GM23338 (cell line): ENCODE data around the gene SYCP3. TPM values are rescaled to one million over a fixed set of nuclear protein-coding genes. Genes with fewer than 3 reads are reported as not detected.
A peak's percentile ranks its signal among the peaks of the same experiment; 100 is the strongest.

Experiments
- ATAC-seq: fragments of 200-7000 bp; cut with Tn5 transposase; 3 replicates; pipeline ENCODE4 v1.9.1; 2020
- DNase-seq: peaks from one replicate; pipeline ENCODE4 v3.0.0-alpha.2; 2015; ENCODE audit warnings: low spot score
- H2AFZ ChIP-seq: fragments of 200-600 bp; sonication (generic); 2 replicates; pipeline ENCODE4 v1.8.0; 2016; ENCODE audit warnings: antibody characterized with exemption, mild to moderate bottlenecking, moderate library complexity
- H3F3A ChIP-seq: fragments of 200-600 bp; sonication (generic); replicated peaks from 2 replicates; pipeline ENCODE4 v1.8.0; 2017; ENCODE audit warnings: antibody characterized with exemption, mixed run types, low read depth
- H3K27ac ChIP-seq: fragments of 200-600 bp; sonication (generic); 2 replicates; pipeline ENCODE4 v1.6.1; 2016; ENCODE audit warnings: low read depth
- H3K27me3 ChIP-seq: fragments of 200-600 bp; sonication (generic); 2 replicates; pipeline ENCODE4 v1.8.0; 2016; ENCODE audit warnings: mild to moderate bottlenecking, mixed run types, moderate library complexity; ENCODE audit not compliant: insufficient read depth
- H3K36me3 ChIP-seq: fragments of 200-600 bp; sonication (generic); 2 replicates; pipeline ENCODE4 v1.8.0; 2016; ENCODE audit warnings: mild to moderate bottlenecking; ENCODE audit not compliant: insufficient read depth
- H3K4me1 ChIP-seq: fragments of 200-600 bp; sonication (generic); 2 replicates; pipeline ENCODE4 v1.8.0; 2016; ENCODE audit warnings: mild to moderate bottlenecking, moderate library complexity; ENCODE audit not compliant: insufficient read depth
- H3K4me2 ChIP-seq: fragments of 200-600 bp; sonication (generic); 2 replicates; pipeline ENCODE4 v1.7.1; 2017; ENCODE audit warnings: mixed run types
- H3K4me3 ChIP-seq: fragments of 200-600 bp; sonication (generic); 2 replicates; pipeline ENCODE4 v1.6.1; 2016; ENCODE audit warnings: mixed run types
- H3K79me2 ChIP-seq: fragments of 200-600 bp; sonication (generic); replicated peaks from 2 replicates; pipeline ENCODE4 v1.8.0; 2017; ENCODE audit warnings: mild to moderate bottlenecking; ENCODE audit not compliant: insufficient read depth
- H3K9me2 ChIP-seq: fragments of 200-600 bp; sonication (generic); 2 replicates; pipeline ENCODE4 v1.8.0; 2017; ENCODE audit not compliant: insufficient read depth
- H4K20me1 ChIP-seq: fragments of 200-600 bp; sonication (generic); replicated peaks from 2 replicates; pipeline ENCODE4 v1.8.0; 2017; ENCODE audit warnings: mild to moderate bottlenecking; ENCODE audit not compliant: insufficient read depth
- H3K27ac Mint-ChIP-seq: 2 replicates; pipeline ENCODE4 v1.8.0; 2020; ENCODE audit warnings: inconsistent platforms, mild to moderate bottlenecking, moderate library complexity, mixed read lengths
- H3K27me3 Mint-ChIP-seq: 3 replicates; pipeline ENCODE4 v1.8.0; 2022; ENCODE audit warnings: low read depth, mild to moderate bottlenecking, moderate library complexity, mixed read lengths, inconsistent platforms; ENCODE audit not compliant: insufficient read depth, poor library complexity
- H3K36me3 Mint-ChIP-seq: 3 replicates; pipeline ENCODE4 v1.8.0; 2021; ENCODE audit warnings: low read depth, mild to moderate bottlenecking, inconsistent platforms, moderate library complexity, mixed read lengths
- H3K4me1 Mint-ChIP-seq: 3 replicates; pipeline ENCODE4 v1.8.0; 2020; ENCODE audit warnings: mild to moderate bottlenecking, inconsistent platforms, mixed read lengths
- H3K4me3 Mint-ChIP-seq: 3 replicates; pipeline ENCODE4 v1.8.0; 2021; ENCODE audit warnings: moderate library complexity, mild to moderate bottlenecking, inconsistent platforms, mixed read lengths
- H3K9me3 Mint-ChIP-seq: 3 replicates; pipeline ENCODE4 v1.8.0; 2020; ENCODE audit warnings: moderate library complexity, mild to moderate bottlenecking, inconsistent platforms, mixed read lengths
- CTCF ChIP-seq, 2 experiments: fragments of 200-600 bp in 1 of 2; sonication (generic) in 1 of 2; conservative IDR thresholded peaks; 2 replicates each; pipeline versions ENCODE4 v1.5.1 to v1.6.1; 2016 to 2017; ENCODE audit warnings: antibody characterized with exemption in 2 of 2, low read depth in 2 of 2, mild to moderate bottlenecking in 2 of 2, moderate library complexity in 1 of 2
- EZH2phosphoT487 ChIP-seq: fragments of 200-600 bp; sonication (generic); IDR thresholded peaks from one replicate; pipeline ENCODE4 v1.8.1; 2018; ENCODE audit warnings: antibody characterized with exemption; ENCODE audit not compliant: unreplicated experiment
- NANOG ChIP-seq: IDR thresholded peaks from 2 replicates; pipeline ENCODE4 v1.6.1; 2016; ENCODE audit warnings: antibody characterized with exemption, borderline replicate concordance
- POLR2AphosphoS5 ChIP-seq: IDR thresholded peaks from 2 replicates; pipeline ENCODE4 v1.6.1; 2016; ENCODE audit warnings: antibody characterized with exemption, low read depth
- ZNF114 ChIP-seq: fragments of 250-450 bp; sonication (Bioruptor Pico); IDR thresholded peaks from 2 replicates; pipeline ENCODE4 v1.5.0; 2020; ENCODE audit warnings: mild to moderate bottlenecking, moderate library complexity
- polyA plus RNA-seq: library from polyadenylated mRNA; unstranded; fragments of >200 nt; fragmentation: Nextera tagmentation; extraction: Ambion mirVana; gene quantifications from 2 replicates; pipeline ENCODE4 v1.2.1, GENCODE V29; 2016
- total RNA-seq: library from RNA; depleted of rRNA; stranded (reverse); fragments of >200 nt; shearing (Covaris generic); gene quantifications from 2 replicates; pipeline ENCODE4 v1.2.3, GENCODE V29; 2014
- TF ChIP-seq, protein P1 (sequence below): IDR thresholded peaks from 2 replicates; pipeline ENCODE4 v1.6.1; 2016; ENCODE audit warnings: antibody characterized with exemption
- TF ChIP-seq, protein P2 (sequence below): fragments of 250-450 bp; sonication (Bioruptor Pico); IDR thresholded peaks from 2 replicates; pipeline ENCODE4 v1.5.0; 2020; ENCODE audit warnings: mild to moderate bottlenecking, moderate library complexity

SYCP3 gene
- total and polyA plus RNA-seq, 2 experiments from 2014 or later: 0.07 to 1.5 TPM

- Histone ChIP-seq H4K20me1 (0 out of 2 replicates have a peak, but pooled peaks cover 6% of the 10 kb centered on the region), H3K9me2 (no peaks in the 10 kb centered on the region), H3K79me2 (peaks cover 47% of the 10 kb centered on the region), H3F3A (0 out of 2 replicates have a peak, but pooled peaks cover 4% of the 10 kb centered on the region), H2AFZ (peak overlapping the region; percentile 91; the same call in 1 of the 2 replicates), H3K4me3 (peak overlapping the region; percentile 95), H3K4me1 (peaks cover 21% of the 10 kb centered on the region), H3K36me3 (no peaks in the 10 kb centered on the region), H3K27ac (no peak overlapping the region), H3K4me2 (peak overlapping the region; percentile 83), H3K27me3 (peaks cover 29% of the 10 kb centered on the region)
- DNase-seq (no peak), ATAC-seq (no peak)
- Mint-ChIP-seq H3K36me3 (no peaks in the 10 kb centered on the region), H3K9me3 (no peaks in the 10 kb centered on the region; the same call in 2 of the 3 replicates), H3K27ac (no peak overlapping the region), H3K4me1 (peaks cover 25% of the 10 kb centered on the region), H3K27me3 (peaks cover 22% of the 10 kb centered on the region), H3K4me3 (peak overlapping the region; percentile 87)
- TF ChIP-seq, protein P1, sequence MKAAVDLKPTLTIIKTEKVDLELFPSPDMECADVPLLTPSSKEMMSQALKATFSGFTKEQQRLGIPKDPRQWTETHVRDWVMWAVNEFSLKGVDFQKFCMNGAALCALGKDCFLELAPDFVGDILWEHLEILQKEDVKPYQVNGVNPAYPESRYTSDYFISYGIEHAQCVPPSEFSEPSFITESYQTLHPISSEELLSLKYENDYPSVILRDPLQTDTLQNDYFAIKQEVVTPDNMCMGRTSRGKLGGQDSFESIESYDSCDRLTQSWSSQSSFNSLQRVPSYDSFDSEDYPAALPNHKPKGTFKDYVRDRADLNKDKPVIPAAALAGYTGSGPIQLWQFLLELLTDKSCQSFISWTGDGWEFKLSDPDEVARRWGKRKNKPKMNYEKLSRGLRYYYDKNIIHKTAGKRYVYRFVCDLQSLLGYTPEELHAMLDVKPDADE: no peak
- TF ChIP-seq POLR2AphosphoS5: no peak
- TF ChIP-seq NANOG: no peak
- TF ChIP-seq ZNF114: no peak
- TF ChIP-seq, protein P2, sequence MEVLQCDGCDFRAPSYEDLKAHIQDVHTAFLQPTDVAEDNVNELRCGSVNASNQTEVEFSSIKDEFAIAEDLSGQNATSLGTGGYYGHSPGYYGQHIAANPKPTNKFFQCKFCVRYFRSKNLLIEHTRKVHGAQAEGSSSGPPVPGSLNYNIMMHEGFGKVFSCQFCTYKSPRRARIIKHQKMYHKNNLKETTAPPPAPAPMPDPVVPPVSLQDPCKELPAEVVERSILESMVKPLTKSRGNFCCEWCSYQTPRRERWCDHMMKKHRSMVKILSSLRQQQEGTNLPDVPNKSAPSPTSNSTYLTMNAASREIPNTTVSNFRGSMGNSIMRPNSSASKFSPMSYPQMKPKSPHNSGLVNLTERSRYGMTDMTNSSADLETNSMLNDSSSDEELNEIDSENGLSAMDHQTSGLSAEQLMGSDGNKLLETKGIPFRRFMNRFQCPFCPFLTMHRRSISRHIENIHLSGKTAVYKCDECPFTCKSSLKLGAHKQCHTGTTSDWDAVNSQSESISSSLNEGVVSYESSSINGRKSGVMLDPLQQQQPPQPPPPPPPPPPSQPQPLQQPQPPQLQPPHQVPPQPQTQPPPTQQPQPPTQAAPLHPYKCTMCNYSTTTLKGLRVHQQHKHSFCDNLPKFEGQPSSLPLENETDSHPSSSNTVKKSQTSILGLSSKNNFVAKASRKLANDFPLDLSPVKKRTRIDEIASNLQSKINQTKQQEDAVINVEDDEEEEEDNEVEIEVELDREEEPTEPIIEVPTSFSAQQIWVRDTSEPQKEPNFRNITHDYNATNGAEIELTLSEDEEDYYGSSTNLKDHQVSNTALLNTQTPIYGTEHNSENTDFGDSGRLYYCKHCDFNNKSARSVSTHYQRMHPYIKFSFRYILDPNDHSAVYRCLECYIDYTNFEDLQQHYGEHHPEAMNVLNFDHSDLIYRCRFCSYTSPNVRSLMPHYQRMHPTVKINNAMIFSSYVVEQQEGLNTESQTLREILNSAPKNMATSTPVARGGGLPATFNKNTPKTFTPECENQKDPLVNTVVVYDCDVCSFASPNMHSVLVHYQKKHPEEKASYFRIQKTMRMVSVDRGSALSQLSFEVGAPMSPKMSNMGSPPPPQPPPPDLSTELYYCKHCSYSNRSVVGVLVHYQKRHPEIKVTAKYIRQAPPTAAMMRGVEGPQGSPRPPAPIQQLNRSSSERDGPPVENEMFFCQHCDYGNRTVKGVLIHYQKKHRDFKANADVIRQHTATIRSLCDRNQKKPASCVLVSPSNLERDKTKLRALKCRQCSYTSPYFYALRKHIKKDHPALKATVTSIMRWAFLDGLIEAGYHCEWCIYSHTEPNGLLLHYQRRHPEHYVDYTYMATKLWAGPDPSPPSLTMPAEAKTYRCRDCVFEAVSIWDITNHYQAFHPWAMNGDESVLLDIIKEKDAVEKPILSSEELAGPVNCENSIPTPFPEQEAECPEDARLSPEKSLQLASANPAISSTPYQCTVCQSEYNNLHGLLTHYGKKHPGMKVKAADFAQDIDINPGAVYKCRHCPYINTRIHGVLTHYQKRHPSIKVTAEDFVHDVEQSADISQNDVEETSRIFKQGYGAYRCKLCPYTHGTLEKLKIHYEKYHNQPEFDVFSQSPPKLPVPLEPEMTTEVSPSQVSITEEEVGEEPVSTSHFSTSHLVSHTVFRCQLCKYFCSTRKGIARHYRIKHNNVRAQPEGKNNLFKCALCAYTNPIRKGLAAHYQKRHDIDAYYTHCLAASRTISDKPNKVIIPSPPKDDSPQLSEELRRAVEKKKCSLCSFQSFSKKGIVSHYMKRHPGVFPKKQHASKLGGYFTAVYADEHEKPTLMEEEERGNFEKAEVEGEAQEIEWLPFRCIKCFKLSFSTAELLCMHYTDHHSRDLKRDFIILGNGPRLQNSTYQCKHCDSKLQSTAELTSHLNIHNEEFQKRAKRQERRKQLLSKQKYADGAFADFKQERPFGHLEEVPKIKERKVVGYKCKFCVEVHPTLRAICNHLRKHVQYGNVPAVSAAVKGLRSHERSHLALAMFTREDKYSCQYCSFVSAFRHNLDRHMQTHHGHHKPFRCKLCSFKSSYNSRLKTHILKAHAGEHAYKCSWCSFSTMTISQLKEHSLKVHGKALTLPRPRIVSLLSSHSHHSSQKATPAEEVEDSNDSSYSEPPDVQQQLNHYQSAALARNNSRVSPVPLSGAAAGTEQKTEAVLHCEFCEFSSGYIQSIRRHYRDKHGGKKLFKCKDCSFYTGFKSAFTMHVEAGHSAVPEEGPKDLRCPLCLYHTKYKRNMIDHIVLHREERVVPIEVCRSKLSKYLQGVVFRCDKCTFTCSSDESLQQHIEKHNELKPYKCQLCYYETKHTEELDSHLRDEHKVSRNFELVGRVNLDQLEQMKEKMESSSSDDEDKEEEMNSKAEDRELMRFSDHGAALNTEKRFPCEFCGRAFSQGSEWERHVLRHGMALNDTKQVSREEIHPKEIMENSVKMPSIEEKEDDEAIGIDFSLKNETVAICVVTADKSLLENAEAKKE (CRISPR knock-in tag): no peak
- peak; percentile 13 to 21; a peak in 2 of 4 replicates for TF ChIP-seq CTCF (conservative IDR thresholded peaks at IDR 0.05; ENCODE audit: low read depth in 2 of 2)
- TF ChIP-seq EZH2phosphoT487: no peak
Measured at GRCh38 chr12:101698800-101699347, 40.4 kb downstream of the SYCP3 start.
